ENCODE data around the gene PARP11. TPM values are rescaled to one million over a fixed set of nuclear protein-coding genes. Genes with fewer than 3 reads are reported as not detected.

PARP11 gene
- total RNA-seq, 1 experiment from 2014 or later: 11.3 TPM

- no peaks in the 10 kb centered on the region for H3K79me2 ChIP-seq (ENCODE audit: insufficient read depth, low read length)
- no peak overlapping the region for H3K27ac ChIP-seq (ENCODE audit: insufficient read length, low read depth, low read length)
- no peak overlapping the region for H3K4me2 ChIP-seq (ENCODE audit: insufficient read depth, insufficient read length, low read length)
- no peak overlapping the region for H3K23ac ChIP-seq (ENCODE audit: insufficient read length, low read depth, low read length)
- H2BK15ac ChIP-seq (ENCODE audit: low read depth, low read length): no peak overlapping the region
- no peaks in the 10 kb centered on the region for H3K79me1 ChIP-seq (ENCODE audit: insufficient read depth, low read depth, low read length, poor library complexity, severe bottlenecking)
- H4K91ac ChIP-seq (ENCODE audit: insufficient read length, low read depth, low read length): no peak overlapping the region
- no peaks in the 10 kb centered on the region for H3K4me1 ChIP-seq (ENCODE audit: insufficient read depth, low read length)
- Mint-ChIP-seq H3K36me3 (ENCODE audit: insufficient read depth in 1 of 3, low read depth in 3 of 3) (no peaks in the 10 kb centered on the region), H3K4me3 (no peak overlapping the region), H3K27ac (no peak overlapping the region; a peak in 1 of 7 replicates), H3K4me1 (peaks cover 7 to 12% of the 10 kb centered on the region in 2 experiments; a peak in 3 of 4 replicates), H3K9me3 (no peaks in the 10 kb centered on the region), H3K27me3 (ENCODE audit: low read depth) (no peaks in the 10 kb centered on the region)
- no peak overlapping the region for H3K9ac ChIP-seq (ENCODE audit: extremely low read depth, insufficient read length, low read length)
- H4K5ac ChIP-seq (ENCODE audit: insufficient read length, low read depth, low read length): no peak overlapping the region
- no peak overlapping the region for H2BK12ac ChIP-seq (ENCODE audit: insufficient read length, low read depth, low read length)
- no peak for TF ChIP-seq CTCF (conservative IDR thresholded peaks at IDR 0.05)
- H2BK120ac ChIP-seq (ENCODE audit: low read depth, low read length, poor library complexity, severe bottlenecking): no peak overlapping the region
- H3K18ac ChIP-seq (ENCODE audit: insufficient read length, low read depth, low read length): no peak overlapping the region
- no peaks in the 10 kb centered on the region for H4K20me1 ChIP-seq (ENCODE audit: control insufficient read depth, insufficient read depth, insufficient read length)
- H2AFZ ChIP-seq (ENCODE audit: low read length): no peak overlapping the region
- no peak overlapping the region for H3T11ph ChIP-seq (ENCODE audit: low read length)
- H2BK20ac ChIP-seq (ENCODE audit: low read depth, low read length, poor library complexity, severe bottlenecking): no peak overlapping the region
- H3K27me3 ChIP-seq (ENCODE audit: insufficient read depth, low read length): no peaks in the 10 kb centered on the region
- no peak overlapping the region for H2AK5ac ChIP-seq (ENCODE audit: insufficient read length, low read length)
- H3K23me2 ChIP-seq (ENCODE audit: insufficient read length, low read depth, low read length, poor library complexity, severe bottlenecking): no peaks in the 10 kb centered on the region
- DNase-seq: no peak
- H4K8ac ChIP-seq (replicated peaks; ENCODE audit: insufficient read length, low read depth, low read length): no peak overlapping the region
- WGBS (ENCODE audit: extremely low coverage, insufficient read length, low lambda C conversion rate): no CpG with 5 or more reads among the region's 1 CpG
- no peak overlapping the region for H3K56ac ChIP-seq (ENCODE audit: insufficient read length, low read depth, low read length)
- no peak overlapping the region for H3K4ac ChIP-seq (ENCODE audit: low read depth, low read length)
- no peak overlapping the region for H3K14ac ChIP-seq (ENCODE audit: insufficient read depth, low read length)
- H3K9me3 ChIP-seq (ENCODE audit: control insufficient read depth, low read depth, low read length): no peaks in the 10 kb centered on the region
- H2BK5ac ChIP-seq (ENCODE audit: insufficient read length, low read length): no peak overlapping the region
Observed at GRCh38 chr12:3805077-3805476, 68.1 kb downstream of the PARP11 start.

All from H9 (cell line).